K562 (cell line): ENCODE measurements around the gene CACNA1C. TPM values are rescaled to one million over a fixed set of nuclear protein-coding genes. Genes with fewer than 3 reads are reported as not detected.
A peak's percentile ranks its signal among the peaks of the same experiment; 100 is the strongest.

Source experiments
- ATAC-seq: fragments of 200-7000 bp; cut with Tn5 transposase; 3 replicates; pipeline ENCODE4 v1.9.1; 2020; ENCODE audit warnings: moderate library complexity
- BruUV-seq: library from RNA; stranded (reverse); fragments of 400-500 nt; replicated peaks from 2 replicates; lab custom pipeline; 2021; lab: Mats Ljungman, UMichigan
- CTCF ChIA-PET: fragments of 300-600 bp; formaldehyde crosslinking; extraction: SDS; loops from one replicate; lab custom pipeline; 2021; ENCODE audit warnings: low intra/inter-chr PET ratio; lab: Yijun Ruan, JAX
- POLR2A ChIA-PET: fragments of 300-600, 350-650 bp; sonication (Branson Sonifier 250); formaldehyde crosslinking; extraction: SDS; loops from one replicate; lab custom pipeline; 2021; ENCODE audit warnings: antibody characterized with exemption, inconsistent platforms; lab: Yijun Ruan, JAX
- DNase-seq, 4 experiments: peaks; one replicate each; pipeline versions ENCODE4 v3.0.0 to v3.0.0-alpha.2; 2011 to 2018; ENCODE audit warnings: low spot score in 3 of 4, mixed read lengths in 3 of 4; ENCODE audit errors: extremely low read depth in 1 of 4
- FAIRE-seq: peaks from 2 replicates; lab custom pipeline; 2011; peaks lifted over from hg19 to GRCh38; lab: Jason Lieb, UNC
- H2AFZ ChIP-seq: 2 replicates; pipeline ENCODE4 v1.6.0; 2011; ENCODE audit warnings: low read depth, low read length, control low read depth, inconsistent platforms
- H3K27ac ChIP-seq: fragments of 200-600 bp; 3 replicates; pipeline ENCODE4 v1.8.0; 2011; ENCODE audit warnings: low read depth, mild to moderate bottlenecking, control low read depth, inconsistent platforms, low read length, moderate library complexity, mixed read lengths; ENCODE audit errors: extremely low read depth
- H3K27me3 ChIP-seq, 2 experiments: fragments of 300-600 bp in 1 of 2; 2 replicates in 1 of 2; 3 replicates in 1 of 2; pipeline versions ENCODE4 v1.6.0 to v1.8.0; 2011; ENCODE audit warnings: inconsistent platforms in 2 of 2, low read length in 2 of 2, mild to moderate bottlenecking in 1 of 2, mixed read lengths in 1 of 2, moderate library complexity in 1 of 2; ENCODE audit not compliant: control insufficient read depth in 2 of 2, insufficient read depth in 2 of 2
- H3K36me3 ChIP-seq: fragments of 300-600 bp; 3 replicates; pipeline ENCODE4 v1.8.0; 2011; ENCODE audit warnings: mild to moderate bottlenecking, low read length, inconsistent platforms; ENCODE audit not compliant: control insufficient read depth, insufficient read depth
- H3K4me1 ChIP-seq, 2 experiments: fragments of 200-600 bp in 1 of 2; replicated peaks in 1 of 2; 2 replicates in 1 of 2; 3 replicates in 1 of 2; pipeline versions ENCODE4 v1.5.1 to v1.8.0; 2011; ENCODE audit warnings: inconsistent platforms in 2 of 2, low read length in 2 of 2, mild to moderate bottlenecking in 1 of 2, mixed read lengths in 1 of 2, moderate library complexity in 1 of 2; ENCODE audit not compliant: control insufficient read depth in 2 of 2, insufficient read depth in 2 of 2
- H3K4me2 ChIP-seq: 2 replicates; pipeline ENCODE4 v1.6.1; 2011; ENCODE audit warnings: low read length, control low read depth, inconsistent platforms, mixed read lengths; ENCODE audit not compliant: insufficient read depth
- H3K4me3 ChIP-seq: fragments of 200-600 bp; sonication (generic), shearing (Covaris generic); 2 replicates; pipeline ENCODE4 v1.5.1; 2016; ENCODE audit warnings: control low read depth, inconsistent platforms
- H3K79me2 ChIP-seq: fragments of 200-600 bp; 3 replicates; pipeline ENCODE4 v1.8.0; 2011; ENCODE audit warnings: low read length, inconsistent platforms; ENCODE audit not compliant: control insufficient read depth, insufficient read depth
- H3K9ac ChIP-seq, 2 experiments: 2 replicates each; pipeline versions ENCODE4 v1.6.0 to v1.6.1; 2011; ENCODE audit warnings: low read depth in 2 of 2, low read length in 2 of 2, control low read depth in 1 of 2, inconsistent platforms in 1 of 2, mild to moderate bottlenecking in 1 of 2, mixed read lengths in 1 of 2; ENCODE audit not compliant: insufficient read depth in 1 of 2
- H3K9me1 ChIP-seq: one replicate; pipeline ENCODE4 v1.6.0; 2011; ENCODE audit warnings: inconsistent platforms, mild to moderate bottlenecking, low read length, moderate library complexity; ENCODE audit not compliant: control insufficient read depth, insufficient read depth
- H3K9me3 ChIP-seq: replicated peaks from 2 replicates; pipeline ENCODE4 v1.5.1; 2011; ENCODE audit warnings: low read depth, low read length, inconsistent platforms; ENCODE audit not compliant: control insufficient read depth, insufficient read depth
- H4K20me1 ChIP-seq: replicated peaks from 2 replicates; pipeline ENCODE4 v1.6.1; 2011; ENCODE audit warnings: low read length, inconsistent platforms, mixed read lengths; ENCODE audit not compliant: control insufficient read depth, insufficient read depth
- CBX8 ChIP-seq: fragments of 200-600 bp; sonication (generic); IDR thresholded peaks from 2 replicates; pipeline ENCODE4 v1.6.1; 2012; ENCODE audit warnings: borderline replicate concordance, mixed run types, low read depth, mild to moderate bottlenecking, moderate library complexity, mixed read lengths, low read length, control low read depth, inconsistent platforms; ENCODE audit not compliant: poor library complexity, severe bottlenecking; ENCODE audit errors: extremely low read depth
- ZNF121 ChIP-seq: sonication (generic); formaldehyde crosslinking; conservative IDR thresholded peaks from 2 replicates; pipeline ENCODE4 v1.8.0; 2022; ENCODE audit warnings: missing genetic modification reagents
- ZNF41 ChIP-seq: fragments of 250-450 bp; sonication (Bioruptor Pico); conservative IDR thresholded peaks from 2 replicates; pipeline ENCODE4 v1.4.0; 2020; ENCODE audit warnings: mild to moderate bottlenecking
- ZNF695 ChIP-seq: fragments of 450-650 bp; formaldehyde crosslinking; IDR thresholded peaks from 2 replicates; pipeline ENCODE4 v1.4.0; 2020; ENCODE audit warnings: mild to moderate bottlenecking, moderate library complexity
- ZSCAN32 ChIP-seq: fragments of 450-650 bp; formaldehyde crosslinking; IDR thresholded peaks from 2 replicates; pipeline ENCODE4 v1.4.0; 2020; ENCODE audit warnings: mild to moderate bottlenecking, moderate library complexity
- WGBS: fragments of 100-300 bp; shearing (Covaris generic); methylation state at CpG from one replicate; pipeline ENCODE4 v1.1.6; 2016; ENCODE audit warnings: low coverage, mixed read lengths; ENCODE audit not compliant: insufficient coverage; ENCODE audit errors: missing lambda C conversion rate; 5-methylcytosine and 5-hydroxymethylcytosine counted together
- in situ Hi-C: fragments of 300-500 bp; cut with MboI; formaldehyde crosslinking; loops from 4 replicates; pipeline ENCODE4 v1.15.0; 2018; ENCODE audit warnings: inconsistent platforms, mixed read lengths
- intact Hi-C: fragments of 100-400 bp; cut with micrococcal nuclease; formaldehyde crosslinking; loops from 2 replicates; pipeline ENCODE4 v1.14.2; 2022
- polyA plus RNA-seq, 8 experiments: library from polyadenylated mRNA; depleted of rRNA in 4 of 8; stranded (reverse) in 5 of 8; unstranded in 3 of 8; fragments of >200 nt; fragmentation: Nextera tagmentation in 2 of 8; fragmentation: Illumina TruSeq in 1 of 8; extraction: Ambion mirVana in 2 of 8; extraction: Trizol in 1 of 8; gene quantifications; 2 replicates each; pipeline versions ENCODE4 v1.2.1 to v1.2.3, GENCODE V29; 2011 to 2014; ENCODE audit warnings: inconsistent platforms in 1 of 8, missing spikeins in 1 of 8
- total RNA-seq, 7 experiments: library from RNA; depleted of rRNA in 6 of 7; stranded (reverse); fragments of >200 nt in 6 of 7; fragmentation: Illumina TruSeq in 2 of 7; extraction: Trizol in 2 of 7; gene quantifications; 2 replicates each; pipeline versions ENCODE4 v1.2.1 to v1.2.3, GENCODE V29; 2011 to 2021; ENCODE audit warnings: low replicate concordance in 1 of 7
- TF ChIP-seq, protein P1 (sequence below): sonication (generic); formaldehyde crosslinking; IDR thresholded peaks from 2 replicates; pipeline ENCODE4 v1.5.0; 2020; ENCODE audit warnings: missing genetic modification reagents

The CACNA1C gene
- total and polyA plus RNA-seq, 9 of the 15 experiments (the other 6 are each of a cell fraction or from before 2014, with no cell fraction given) = not detected

DNA sequence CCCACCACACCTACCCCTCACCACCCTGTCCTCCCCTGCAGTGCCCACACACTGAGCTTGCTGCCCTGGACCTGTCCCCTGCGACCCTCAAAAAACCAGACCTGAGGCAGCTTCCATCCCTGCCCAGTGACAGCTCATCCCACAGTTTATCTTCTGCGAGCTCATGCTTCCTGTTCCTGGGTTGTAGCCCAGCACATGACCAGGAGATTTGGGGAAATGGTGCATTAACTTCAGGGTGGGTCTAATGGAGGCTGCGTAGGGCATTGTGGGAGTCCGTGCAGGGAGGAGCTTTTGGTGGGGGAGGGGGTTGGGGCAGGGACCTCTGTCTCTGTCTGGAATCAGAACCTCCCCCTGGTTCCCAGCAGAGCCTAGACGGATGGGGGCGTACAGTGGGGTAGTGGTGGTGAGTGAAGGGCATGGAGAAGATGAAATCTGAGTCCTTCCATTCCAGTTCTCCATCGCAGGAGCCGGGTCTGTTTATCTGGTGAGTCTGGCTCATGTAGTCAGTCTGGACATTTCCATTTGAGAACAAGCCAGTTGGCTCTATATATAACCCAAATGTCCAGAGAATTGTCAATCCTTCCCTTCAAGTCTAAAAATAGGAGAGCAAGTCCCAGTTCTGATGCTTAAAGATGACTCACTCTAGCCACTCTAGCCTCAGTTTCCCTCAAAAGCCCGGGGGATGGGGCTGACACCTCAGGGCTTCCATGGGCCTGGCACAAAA lies 270.9 kb downstream of the CACNA1C start:
- H3K27ac ChIP-seq = no peak overlapping the region
- TF ChIP-seq ZNF695 (CRISPR knock-in tag) = no peak
- TF ChIP-seq, protein P1, sequence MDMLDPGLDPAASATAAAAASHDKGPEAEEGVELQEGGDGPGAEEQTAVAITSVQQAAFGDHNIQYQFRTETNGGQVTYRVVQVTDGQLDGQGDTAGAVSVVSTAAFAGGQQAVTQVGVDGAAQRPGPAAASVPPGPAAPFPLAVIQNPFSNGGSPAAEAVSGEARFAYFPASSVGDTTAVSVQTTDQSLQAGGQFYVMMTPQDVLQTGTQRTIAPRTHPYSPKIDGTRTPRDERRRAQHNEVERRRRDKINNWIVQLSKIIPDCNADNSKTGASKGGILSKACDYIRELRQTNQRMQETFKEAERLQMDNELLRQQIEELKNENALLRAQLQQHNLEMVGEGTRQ = 0 out of 2 replicates have a peak, but pooled peaks have one; percentile 14
- no peak overlapping the region for H3K9ac ChIP-seq
- POLR2A ChIA-PET = interaction anchor here (0.7 kb wide), 1 partner anchor 637 kb away, joined by 3 read pairs; no protein-coding TSS in a partner anchor
- H3K4me1 ChIP-seq = no peaks in the 10 kb centered on the region
- no peak overlapping the region for H3K4me3 ChIP-seq
- ATAC-seq (no peak), DNase-seq (no peak), FAIRE-seq (no peak)
- no peak overlapping the region for H2AFZ ChIP-seq
- CTCF ChIA-PET = no interaction called here
- peaks cover 0 to 13% of the 10 kb centered on the region in 2 experiments; a peak in 2 of 5 replicates for H3K27me3 ChIP-seq
- no peaks in the 10 kb centered on the region for H3K79me2 ChIP-seq
- no peaks in the 10 kb centered on the region for H3K9me3 ChIP-seq
- H4K20me1 ChIP-seq = no peaks in the 10 kb centered on the region
- no TSS peak for BruUV-seq
- intact Hi-C loops (no loop called here), in situ Hi-C loops (no loop called here)
- WGBS = 0% methylated on average over 4 of the region's 9 CpGs
- no peak overlapping the region; the same call in 1 of the 2 replicates for H3K4me2 ChIP-seq
- H3K9me1 ChIP-seq = no peaks in the 10 kb centered on the region
- no peaks in the 10 kb centered on the region for H3K36me3 ChIP-seq

DNA sequence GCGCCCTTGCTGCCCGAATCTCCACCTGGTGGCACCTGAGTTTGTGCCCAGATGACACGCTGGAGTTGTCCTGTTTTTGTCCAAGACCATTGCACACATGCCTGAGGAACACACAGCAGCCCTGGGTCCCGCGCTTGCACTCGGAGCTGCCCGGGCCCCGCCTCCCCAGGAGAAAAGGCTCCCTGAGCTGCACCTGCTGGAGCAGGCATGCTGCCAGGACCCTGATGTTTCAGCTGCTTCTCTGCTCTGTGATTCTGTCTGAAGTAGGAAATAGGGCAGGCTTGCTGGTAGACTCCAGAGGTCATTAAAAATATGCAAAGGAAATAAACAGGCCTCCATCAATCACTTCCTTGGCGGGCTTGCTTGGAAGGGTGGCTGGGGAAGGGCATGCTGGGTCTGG lies 271.6 kb downstream of the CACNA1C start:
- BruUV-seq = no TSS peak
- DNase-seq (no peak), FAIRE-seq (no peak), ATAC-seq (no peak)
- CTCF ChIA-PET = no interaction called here
- POLR2A ChIA-PET = no interaction called here
- Histone ChIP-seq H3K9me3 (no peaks in the 10 kb centered on the region), H3K9ac (no peak overlapping the region), H3K36me3 (no peaks in the 10 kb centered on the region), H3K79me2 (no peaks in the 10 kb centered on the region), H2AFZ (no peak overlapping the region), H3K9me1 (no peaks in the 10 kb centered on the region), H3K4me1 (no peaks in the 10 kb centered on the region), H3K27ac (no peak overlapping the region), H3K27me3 (peaks cover 0 to 17% of the 10 kb centered on the region in 2 experiments; a peak in 2 of 5 replicates), H3K4me2 (no peak overlapping the region), H4K20me1 (no peaks in the 10 kb centered on the region), H3K4me3 (no peak overlapping the region)
- WGBS = 6% methylated on average over 2 of the region's 9 CpGs
- intact Hi-C loops (no loop called here), in situ Hi-C loops (no loop called here)
- TF ChIP-seq ZNF121 (CRISPR knock-in tag) (no peak), ZNF41 (no peak), CBX8 (no peak), ZSCAN32 (CRISPR knock-in tag) (no peak)
